WTC11 (cell line): ENCODE measurements around the gene ARSJ. TPM values are rescaled to one million over a fixed set of nuclear protein-coding genes. Genes with fewer than 3 reads are reported as not detected.

ENCODE experiments used
- ATAC-seq: fragments of 200-7000 bp; cut with Tn5 transposase; 2 replicates; pipeline ENCODE4 v1.10.0; 2021; ENCODE audit warnings: mild to moderate bottlenecking, moderate library complexity
- Bru-seq: library from RNA; stranded (reverse); fragments of 400-500 nt; gene quantifications from one replicate; lab custom pipeline; 2021; lab: Mats Ljungman, UMichigan
- CTCF ChIA-PET: fragments of 300-600 bp; sonication (Branson Sonifier 250); formaldehyde crosslinking; loops from one replicate; lab custom pipeline; 2021; ENCODE audit warnings: antibody characterized with exemption; lab: Charles Lee
- POLR2A ChIA-PET: fragments of 350-600 bp; sonication (Branson Sonifier 250); formaldehyde crosslinking; loops from one replicate; lab custom pipeline; 2021; ENCODE audit warnings: antibody characterized with exemption; lab: Charles Lee
- DNase-seq: peaks from one replicate; pipeline ENCODE4 v3.0.0; 2021; ENCODE audit warnings: low spot score
- H3K27ac Mint-ChIP-seq: 2 replicates; pipeline ENCODE4 v1.8.0; 2021; ENCODE audit warnings: mixed read lengths
- H3K27me3 Mint-ChIP-seq: 2 replicates; pipeline ENCODE4 v1.8.0; 2021; ENCODE audit warnings: low read depth, mild to moderate bottlenecking, moderate library complexity, mixed read lengths
- H3K36me3 Mint-ChIP-seq: 2 replicates; pipeline ENCODE4 v1.8.0; 2021; ENCODE audit warnings: mixed read lengths
- H3K4me1 Mint-ChIP-seq: 2 replicates; pipeline ENCODE4 v1.8.0; 2022; ENCODE audit warnings: mixed read lengths
- H3K4me3 Mint-ChIP-seq: 2 replicates; pipeline ENCODE4 v1.8.0; 2021; ENCODE audit warnings: mild to moderate bottlenecking, moderate library complexity, mixed read lengths
- H3K9me3 Mint-ChIP-seq: 2 replicates; pipeline ENCODE4 v1.8.0; 2021; ENCODE audit warnings: mixed read lengths
- AFF4 ChIP-seq: sonication (generic); formaldehyde crosslinking; IDR thresholded peaks from 2 replicates; pipeline ENCODE4 v1.8.1; 2023; ENCODE audit warnings: mild to moderate bottlenecking, missing genetic modification reagents, borderline replicate concordance
- ARID4B ChIP-seq: sonication (generic); formaldehyde crosslinking; IDR thresholded peaks from 2 replicates; pipeline ENCODE4 v1.8.0; 2023; ENCODE audit warnings: missing genetic modification reagents, mild to moderate bottlenecking, borderline replicate concordance
- E2F4 ChIP-seq: sonication (generic); formaldehyde crosslinking; IDR thresholded peaks from 2 replicates; pipeline ENCODE4 v1.8.1; 2022; ENCODE audit warnings: low read depth, mild to moderate bottlenecking, moderate library complexity, missing genetic modification reagents, borderline replicate concordance
- FOXP1 ChIP-seq: sonication (generic); formaldehyde crosslinking; IDR thresholded peaks from 2 replicates; pipeline ENCODE4 v1.8.0; 2022; ENCODE audit warnings: missing genetic modification reagents, mild to moderate bottlenecking, moderate library complexity, borderline replicate concordance
- GRHL2 ChIP-seq: fragments of 250-450 bp; sonication (Bioruptor Pico); IDR thresholded peaks from 2 replicates; pipeline ENCODE4 v1.8.0; 2022; ENCODE audit warnings: mild to moderate bottlenecking, moderate library complexity; ENCODE audit not compliant: insufficient replicate concordance, severe bottlenecking
- HMGA2 ChIP-seq: fragments of 250-450 bp; sonication (Bioruptor Pico); IDR thresholded peaks from 2 replicates; pipeline ENCODE4 v1.4.0; 2021; ENCODE audit warnings: mild to moderate bottlenecking, moderate library complexity
- KAT7 ChIP-seq: sonication (generic); formaldehyde crosslinking; IDR thresholded peaks from 2 replicates; pipeline ENCODE4 v1.8.1; 2023; ENCODE audit warnings: missing genetic modification reagents, mild to moderate bottlenecking, borderline replicate concordance
- MAX ChIP-seq: sonication (generic); formaldehyde crosslinking; IDR thresholded peaks from 2 replicates; pipeline ENCODE4 v1.8.0; 2022; ENCODE audit warnings: mild to moderate bottlenecking, missing genetic modification reagents
- MYBL2 ChIP-seq: sonication (generic); formaldehyde crosslinking; IDR thresholded peaks from 2 replicates; pipeline ENCODE4 v1.8.1; 2023; ENCODE audit warnings: mild to moderate bottlenecking, moderate library complexity, missing genetic modification reagents
- NFATC4 ChIP-seq: fragments of 250-450 bp; sonication (Bioruptor Pico); IDR thresholded peaks from 2 replicates; pipeline ENCODE4 v1.9.0; 2021; ENCODE audit warnings: mild to moderate bottlenecking
- OVOL2 ChIP-seq: fragments of 250-450 bp; sonication (Bioruptor Pico); IDR thresholded peaks from 2 replicates; pipeline ENCODE4 v1.9.0; 2021; ENCODE audit warnings: mild to moderate bottlenecking, borderline replicate concordance
- SP1 ChIP-seq: sonication (generic); formaldehyde crosslinking; conservative IDR thresholded peaks from 2 replicates; pipeline ENCODE4 v1.8.1; 2022; ENCODE audit warnings: missing genetic modification reagents
- TEAD1 ChIP-seq: sonication (generic); formaldehyde crosslinking; IDR thresholded peaks from 2 replicates; pipeline ENCODE4 v1.8.0; 2022; ENCODE audit warnings: mild to moderate bottlenecking, missing genetic modification reagents
- TEAD4 ChIP-seq: sonication (generic); formaldehyde crosslinking; IDR thresholded peaks from 2 replicates; pipeline ENCODE4 v1.8.0; 2022; ENCODE audit warnings: mild to moderate bottlenecking, missing genetic modification reagents
- ZNF396 ChIP-seq: fragments of 250-450 bp; sonication (Bioruptor Pico); IDR thresholded peaks from 2 replicates; pipeline ENCODE4 v1.8.0; 2021; ENCODE audit warnings: mild to moderate bottlenecking, moderate library complexity, borderline replicate concordance
- ZNF532 ChIP-seq: fragments of 250-450 bp; sonication (Bioruptor Pico); IDR thresholded peaks from 2 replicates; pipeline ENCODE4 v1.9.0; 2021; ENCODE audit warnings: mild to moderate bottlenecking, borderline replicate concordance
- long read RNA-seq, 3 experiments: library from RNA in 1 of 3; library from capped mRNA in 1 of 3; library from polyadenylated mRNA in 1 of 3; unstranded in 2 of 3; stranded (forward) in 1 of 3; transcript quantifications; one replicate each; pipeline ENCODE4 v2.0.0, GENCODE V29; 2021
- total RNA-seq: library from RNA; stranded (reverse); gene quantifications from 3 replicates; pipeline ENCODE4 v1.2.3, GENCODE V29; 2021
- TF ChIP-seq, protein P1 (sequence below): sonication (generic); formaldehyde crosslinking; conservative IDR thresholded peaks from 2 replicates; pipeline ENCODE4 v1.8.1; 2023; ENCODE audit warnings: mild to moderate bottlenecking, low read depth, missing genetic modification reagents, moderate library complexity

ARSJ gene
- total RNA-seq (4.9 to 6.6 TPM (median 5.0 TPM) in 3 replicates), Bru-seq, nascent RNA (percentile 59 among the genes with signal in this experiment)
- long read RNA-seq, experiment 1, partial matches to known transcripts: 3 of 18 reads
- long read RNA-seq, experiment 1, other reads (novel, unspliced or antisense): 15 of 18 reads
- long read RNA-seq, experiment 2, partial matches to known transcripts: 0 of 8 reads
- long read RNA-seq, experiment 2, other reads (novel, unspliced or antisense): 8 of 8 reads
- long read RNA-seq, experiment 3, partial matches to known transcripts: 0 of 2 reads
- long read RNA-seq, experiment 3, other reads (novel, unspliced or antisense): 2 of 2 reads

DNA sequence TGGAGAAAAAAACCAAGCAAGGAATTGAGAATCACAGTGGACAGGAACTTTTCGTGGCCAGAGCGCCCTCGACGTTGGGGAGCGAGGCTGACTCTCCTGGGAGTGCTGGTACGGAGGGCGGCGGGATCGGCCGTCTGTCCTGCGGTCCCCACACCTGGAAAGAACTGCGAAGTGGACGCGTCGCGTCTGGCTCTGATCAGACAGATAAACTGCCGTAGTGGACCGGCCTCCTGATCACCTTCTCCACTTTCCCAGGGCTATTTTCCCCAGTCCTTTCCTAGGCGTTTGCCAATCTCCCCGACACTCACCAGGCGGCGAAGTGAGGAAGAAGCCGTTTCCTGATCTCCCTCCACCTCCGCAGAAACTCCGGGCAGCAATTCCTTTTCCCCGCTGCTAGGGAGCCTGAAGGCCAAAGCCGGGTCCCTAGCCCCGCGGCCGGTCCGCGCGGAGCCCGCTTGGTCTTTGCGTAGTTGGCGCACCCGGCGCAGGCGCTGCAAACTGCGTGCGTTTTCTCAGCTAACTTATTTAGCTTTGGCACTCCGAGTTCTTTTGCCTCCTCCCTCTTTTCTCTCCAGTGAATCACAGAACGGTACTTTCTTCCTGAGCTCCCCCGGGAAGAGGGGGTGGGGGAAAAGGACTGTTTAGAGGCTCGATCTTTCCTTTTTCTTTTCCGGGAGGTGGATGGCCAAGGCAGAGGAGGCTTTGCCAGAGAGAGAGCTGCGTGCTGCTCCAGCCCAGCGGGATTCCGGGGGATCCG is at the start of gene ARSJ:
Gene ARSJ, minus strand, starts transcription at position 500 of the 757 bp plus-strand sequence. CDS start 813 bp downstream, outside the sequence.
- H3K36me3 Mint-ChIP-seq: peaks cover 7% of the 10 kb centered on the region
- H3K27ac Mint-ChIP-seq: peak within 1 kb of the TSS; percentile 72
- H3K27me3 Mint-ChIP-seq: peaks cover 11% of the 10 kb centered on the region; the same call in 1 of the 2 replicates
- ChIA-PET CTCF (interaction anchor here (0.8 kb wide), 1 partner anchor 79 kb away, joined by 4 read pairs; no protein-coding TSS in a partner anchor), POLR2A (interaction anchor here (0.7 kb wide), 1 partner anchor 21 kb away, joined by 4 read pairs; no protein-coding TSS in a partner anchor)
- peak within 1 kb of the TSS; percentile 92 for H3K4me3 Mint-ChIP-seq
- ATAC-seq (peak; percentile 62), DNase-seq (peak; percentile 72)
- peaks cover 32% of the 10 kb centered on the region for H3K4me1 Mint-ChIP-seq
- H3K9me3 Mint-ChIP-seq: peaks cover 18% of the 10 kb centered on the region
- TF ChIP-seq TEAD1 (0 out of 2 replicates have a peak, but pooled peaks have one; percentile 56), FOXP1 (CRISPR knock-in tag) (0 out of 2 replicates have a peak, but pooled peaks have one; percentile 15), MAX (CRISPR knock-in tag) (peak; percentile 32; the same call in 1 of the 2 replicates), TEAD4 (CRISPR knock-in tag) (no peak), AFF4 (CRISPR knock-in tag) (no peak; the same call in 1 of the 2 replicates), OVOL2 (CRISPR knock-in tag) (no peak), MYBL2 (CRISPR knock-in tag) (no peak), HMGA2 (no peak), GRHL2 (no peak), KAT7 (CRISPR knock-in tag) (0 out of 2 replicates have a peak, but pooled peaks have one; percentile 57), ARID4B (CRISPR knock-in tag) (0 out of 2 replicates have a peak, but pooled peaks have one; percentile 29), ZNF532 (CRISPR knock-in tag) (no peak), NFATC4 (CRISPR knock-in tag) (no peak), ZNF396 (CRISPR knock-in tag) (no peak), E2F4 (CRISPR knock-in tag) (no peak), SP1 (CRISPR knock-in tag) (0 out of 2 replicates have a peak, but pooled peaks have one; percentile 9)
- TF ChIP-seq, protein P1, sequence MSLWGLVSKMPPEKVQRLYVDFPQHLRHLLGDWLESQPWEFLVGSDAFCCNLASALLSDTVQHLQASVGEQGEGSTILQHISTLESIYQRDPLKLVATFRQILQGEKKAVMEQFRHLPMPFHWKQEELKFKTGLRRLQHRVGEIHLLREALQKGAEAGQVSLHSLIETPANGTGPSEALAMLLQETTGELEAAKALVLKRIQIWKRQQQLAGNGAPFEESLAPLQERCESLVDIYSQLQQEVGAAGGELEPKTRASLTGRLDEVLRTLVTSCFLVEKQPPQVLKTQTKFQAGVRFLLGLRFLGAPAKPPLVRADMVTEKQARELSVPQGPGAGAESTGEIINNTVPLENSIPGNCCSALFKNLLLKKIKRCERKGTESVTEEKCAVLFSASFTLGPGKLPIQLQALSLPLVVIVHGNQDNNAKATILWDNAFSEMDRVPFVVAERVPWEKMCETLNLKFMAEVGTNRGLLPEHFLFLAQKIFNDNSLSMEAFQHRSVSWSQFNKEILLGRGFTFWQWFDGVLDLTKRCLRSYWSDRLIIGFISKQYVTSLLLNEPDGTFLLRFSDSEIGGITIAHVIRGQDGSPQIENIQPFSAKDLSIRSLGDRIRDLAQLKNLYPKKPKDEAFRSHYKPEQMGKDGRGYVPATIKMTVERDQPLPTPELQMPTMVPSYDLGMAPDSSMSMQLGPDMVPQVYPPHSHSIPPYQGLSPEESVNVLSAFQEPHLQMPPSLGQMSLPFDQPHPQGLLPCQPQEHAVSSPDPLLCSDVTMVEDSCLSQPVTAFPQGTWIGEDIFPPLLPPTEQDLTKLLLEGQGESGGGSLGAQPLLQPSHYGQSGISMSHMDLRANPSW (CRISPR knock-in tag): no peak
